CD4-positive, alpha-beta memory T cell (primary cell): ENCODE results near the gene SLC2A5. TPM values are rescaled to one million over a fixed set of nuclear protein-coding genes. Genes with fewer than 3 reads are reported as not detected.
"Not testable (repeated sequence)": the region's sequence is repeated elsewhere in the genome, so short reads cannot be mapped to it uniquely, and the experiment has no call there.

ENCODE experiments used
- CTCF ChIA-PET: fragments of 350-600 bp; sonication (Branson Sonifier 250); formaldehyde crosslinking; loops from one replicate; lab custom pipeline; 2021; ENCODE audit warnings: inconsistent platforms; ENCODE audit not compliant: partially characterized antibody; lab: Charles Lee
- POLR2A ChIA-PET: fragments of 350-600 bp; sonication (Branson Sonifier 250); formaldehyde crosslinking; loops from one replicate; lab custom pipeline; 2021; ENCODE audit not compliant: partially characterized antibody; lab: Charles Lee
- DNase-seq, 5 donors: peaks; one replicate each; pipeline versions ENCODE4 v3.0.0 to v3.0.0-alpha.2; 2020 to 2022; ENCODE audit warnings: mixed read lengths in 1 of 5
- H3K27ac ChIP-seq: one replicate; pipeline ENCODE4 v1.7.0; 2013; ENCODE audit warnings: low read depth, low read length
- H3K27me3 ChIP-seq: 2 replicates; pipeline ENCODE4 v1.7.0; 2013; ENCODE audit warnings: mild to moderate bottlenecking, low read length, moderate library complexity; ENCODE audit not compliant: insufficient read depth
- H3K36me3 ChIP-seq: 2 replicates; pipeline ENCODE4 v1.7.0; 2013; ENCODE audit warnings: mild to moderate bottlenecking, low read length, moderate library complexity; ENCODE audit not compliant: insufficient read depth
- H3K4me1 ChIP-seq: 2 replicates; pipeline ENCODE4 v1.7.0; 2013; ENCODE audit warnings: mild to moderate bottlenecking, low read length, moderate library complexity; ENCODE audit not compliant: insufficient read depth
- H3K4me3 ChIP-seq, 2 donors: one replicate each; pipeline ENCODE4 v1.7.0; 2013; ENCODE audit warnings: low read length in 2 of 2, mild to moderate bottlenecking in 1 of 2
- H3K9me3 ChIP-seq, 2 donors: one replicate each; pipeline ENCODE4 v1.7.0; 2013; ENCODE audit warnings: low read length in 2 of 2, control low read depth in 1 of 2; ENCODE audit not compliant: control insufficient read depth in 1 of 2
- H3K27ac Mint-ChIP-seq, 7 donors: one replicate each; pipeline ENCODE4 v1.8.0; 2020 to 2021; ENCODE audit warnings: mixed read lengths in 7 of 7, mild to moderate bottlenecking in 6 of 7, inconsistent platforms in 3 of 7, moderate library complexity in 3 of 7
- H3K27me3 Mint-ChIP-seq, 2 donors: one replicate each; pipeline ENCODE4 v1.8.0; 2020 to 2021; ENCODE audit warnings: mixed read lengths in 2 of 2
- H3K36me3 Mint-ChIP-seq, 2 donors: one replicate each; pipeline ENCODE4 v1.8.0; 2020 to 2021; ENCODE audit warnings: mixed read lengths in 2 of 2, inconsistent platforms in 1 of 2, mild to moderate bottlenecking in 1 of 2
- H3K4me1 Mint-ChIP-seq, 4 donors: one replicate each; pipeline ENCODE4 v1.8.0; 2020 to 2021; ENCODE audit warnings: mixed read lengths in 4 of 4, mild to moderate bottlenecking in 1 of 4
- H3K4me3 Mint-ChIP-seq, 8 donors: one replicate each; pipeline ENCODE4 v1.8.0; 2020 to 2021; ENCODE audit warnings: mixed read lengths in 8 of 8, mild to moderate bottlenecking in 7 of 8, moderate library complexity in 6 of 8, inconsistent platforms in 3 of 8
- H3K9me3 Mint-ChIP-seq, 8 donors: one replicate each; pipeline ENCODE4 v1.8.0; 2020 to 2021; ENCODE audit warnings: mixed read lengths in 8 of 8, mild to moderate bottlenecking in 5 of 8, inconsistent platforms in 3 of 8, moderate library complexity in 1 of 8
- intact Hi-C: fragments of 100-400 bp; cut with micrococcal nuclease; formaldehyde crosslinking; loops from one replicate; pipeline ENCODE4 v1.15.1; 2023
- polyA plus RNA-seq, 2 donors: library from polyadenylated mRNA; unstranded; fragments of 300-500 nt; fragmentation: Illumina TruSeq; gene quantifications; one replicate each; pipeline ENCODE4 v1.2.3, GENCODE V29; 2021
- total RNA-seq, 2 experiments: library from RNA; stranded (reverse); gene quantifications; one replicate each; pipeline ENCODE4 v1.2.3, GENCODE V29; 2021

The SLC2A5 gene
- total and polyA plus RNA-seq, 4 experiments from 2014 or later, result 0.23 TPM; not detected in 3

- H3K4me1 Mint-ChIP-seq, H3K36me3 Mint-ChIP-seq, H3K36me3 ChIP-seq, DNase-seq, H3K27ac Mint-ChIP-seq, H3K27ac ChIP-seq, H3K27me3 ChIP-seq, H3K9me3 ChIP-seq, intact Hi-C loops, POLR2A ChIA-PET, H3K4me3 ChIP-seq, H3K27me3 Mint-ChIP-seq, H3K9me3 Mint-ChIP-seq, H3K4me3 Mint-ChIP-seq, CTCF ChIA-PET, H3K4me1 ChIP-seq: not testable (repeated sequence)
These were observed 47.3 kb downstream of the SLC2A5 start for GRCh38 chr1:9022026-9022738.

- CTCF ChIA-PET, result interaction anchor here (1.0 kb wide), 1 partner anchor 15 kb away, joined by 3 read pairs; no protein-coding TSS in a partner anchor
- no peaks in the 10 kb centered on the region for H3K9me3 Mint-ChIP-seq
- H3K9me3 ChIP-seq, result no peaks in the 10 kb centered on the region
- no peak overlapping the region for H3K4me3 Mint-ChIP-seq
- H3K4me3 ChIP-seq, result no peak overlapping the region
- POLR2A ChIA-PET, result no interaction called here
- H3K4me1 ChIP-seq, result no peaks in the 10 kb centered on the region
- H3K36me3 Mint-ChIP-seq, result no peaks in the 10 kb centered on the region
- intact Hi-C loops, result no loop called here
- no peak overlapping the region for H3K27ac ChIP-seq
- H3K27me3 Mint-ChIP-seq, result peaks cover 0 to 2% of the 10 kb centered on the region in 2 donors
- DNase-seq, result no peak
- H3K36me3 ChIP-seq, result no peaks in the 10 kb centered on the region
- H3K4me1 Mint-ChIP-seq, result peaks cover 0 to 4% (median under 1%) of the 10 kb centered on the region in 4 donors
- no peaks in the 10 kb centered on the region for H3K27me3 ChIP-seq
- no peak overlapping the region for H3K27ac Mint-ChIP-seq
These were observed 49.1 kb downstream of the SLC2A5 start for GRCh38 chr1:9020305-9020704.

GRCh38 chr1:9019896-9020295, 49.5 kb downstream of the SLC2A5 start:
- H3K27ac Mint-ChIP-seq, result peak overlapping the region in 2 of 7 donors; percentile 16 to 26
- POLR2A ChIA-PET, result no interaction called here

GRCh38 chr1:9018333-9018732, 51.1 kb downstream of the SLC2A5 start:
- no peak for DNase-seq
- Histone ChIP-seq H3K4me1 (no peaks in the 10 kb centered on the region), H3K4me3 (no peak overlapping the region), H3K9me3 (no peaks in the 10 kb centered on the region), H3K36me3 (no peaks in the 10 kb centered on the region), H3K27ac (no peak overlapping the region), H3K27me3 (no peaks in the 10 kb centered on the region)
- peaks cover 0 to 2% of the 10 kb centered on the region in 2 donors for H3K27me3 Mint-ChIP-seq
- H3K4me3 Mint-ChIP-seq, result no peak overlapping the region
- POLR2A ChIA-PET, result no interaction called here
- CTCF ChIA-PET, result no interaction called here
- no peaks in the 10 kb centered on the region for H3K9me3 Mint-ChIP-seq
- peaks cover 0 to 4% (median under 1%) of the 10 kb centered on the region in 4 donors for H3K4me1 Mint-ChIP-seq
- no peak overlapping the region for H3K27ac Mint-ChIP-seq
- intact Hi-C loops, result no loop called here
- no peaks in the 10 kb centered on the region for H3K36me3 Mint-ChIP-seq

More at GRCh38 chr1:9019896-9020295, 49.5 kb downstream of the SLC2A5 start:
- CTCF ChIA-PET, result interaction anchor here (1.0 kb wide), 1 partner anchor 15 kb away, joined by 3 read pairs; no protein-coding TSS in a partner anchor
- Mint-ChIP-seq H3K9me3 (no peaks in the 10 kb centered on the region), H3K27me3 (peaks cover 0 to 2% of the 10 kb centered on the region in 2 donors), H3K4me3 (no peak overlapping the region), H3K4me1 (peaks cover 0 to 4% (median under 1%) of the 10 kb centered on the region in 4 donors), H3K36me3 (no peaks in the 10 kb centered on the region)
- no peak overlapping the region for H3K4me3 ChIP-seq
- H3K27me3 ChIP-seq, result no peaks in the 10 kb centered on the region
- no peaks in the 10 kb centered on the region for H3K4me1 ChIP-seq
- intact Hi-C loops, result no loop called here
- H3K27ac ChIP-seq, result no peak overlapping the region
- H3K9me3 ChIP-seq, result no peaks in the 10 kb centered on the region
- H3K36me3 ChIP-seq, result no peaks in the 10 kb centered on the region
- DNase-seq, result no peak

- Mint-ChIP-seq H3K36me3 (no peaks in the 10 kb centered on the region), H3K27ac (no peak overlapping the region), H3K4me3 (no peak overlapping the region), H3K27me3 (peaks cover 0 to 2% of the 10 kb centered on the region in 2 donors), H3K4me1 (peaks cover 0 to 4% (median under 1%) of the 10 kb centered on the region in 4 donors), H3K9me3 (no peaks in the 10 kb centered on the region)
- Histone ChIP-seq H3K27ac (no peak overlapping the region), H3K4me1 (no peaks in the 10 kb centered on the region), H3K27me3 (no peaks in the 10 kb centered on the region), H3K36me3 (no peaks in the 10 kb centered on the region), H3K4me3 (no peak overlapping the region), H3K9me3 (no peaks in the 10 kb centered on the region)
- ChIA-PET POLR2A (no interaction called here), CTCF (interaction anchor here (3.0 kb wide), 1 partner anchor 11 kb away, joined by 12 read pairs; no protein-coding TSS in a partner anchor)
- no peak for DNase-seq
- intact Hi-C loops, result no loop called here
These were observed 53.0 kb downstream of the SLC2A5 start for GRCh38 chr1:9016455-9016854.

- Histone ChIP-seq H3K4me3 (no peak overlapping the region), H3K9me3 (no peaks in the 10 kb centered on the region), H3K27ac (no peak overlapping the region), H3K36me3 (no peaks in the 10 kb centered on the region), H3K4me1 (no peaks in the 10 kb centered on the region), H3K27me3 (no peaks in the 10 kb centered on the region)
- intact Hi-C loops, result no loop called here
- H3K4me3 Mint-ChIP-seq, result no peak overlapping the region
- no peaks in the 10 kb centered on the region for H3K4me1 Mint-ChIP-seq
- ChIA-PET POLR2A (interaction anchor here (0.5 to 0.6 kb wide), 2 partner anchors 76 to 138 kb away, joined by 3 read pairs; no protein-coding TSS in a partner anchor), CTCF (interaction anchor here (0.8 to 3.0 kb wide), 2 partner anchors 9 to 11 kb away, joined by 3 to 12 read pairs; no protein-coding TSS in a partner anchor)
- no peaks in the 10 kb centered on the region for H3K9me3 Mint-ChIP-seq
- H3K27me3 Mint-ChIP-seq, result peaks cover 0 to 2% of the 10 kb centered on the region in 2 donors
- no peaks in the 10 kb centered on the region for H3K36me3 Mint-ChIP-seq
- H3K27ac Mint-ChIP-seq, result no peak overlapping the region
- no peak for DNase-seq
These were observed 54.7 kb downstream of the SLC2A5 start for GRCh38 chr1:9014475-9015375.

- no peak overlapping the region for H3K27ac ChIP-seq
- Mint-ChIP-seq H3K27me3 (peaks cover 0 to 2% of the 10 kb centered on the region in 2 donors), H3K4me3 (no peak overlapping the region), H3K27ac (no peak overlapping the region), H3K4me1 (no peaks in the 10 kb centered on the region), H3K36me3 (no peaks in the 10 kb centered on the region), H3K9me3 (no peaks in the 10 kb centered on the region)
- H3K36me3 ChIP-seq, result no peaks in the 10 kb centered on the region
- CTCF ChIA-PET, result interaction anchor here (3.0 kb wide), 1 partner anchor 9 kb away, joined by 12 read pairs; no protein-coding TSS in a partner anchor
- no peaks in the 10 kb centered on the region for H3K27me3 ChIP-seq
- H3K4me3 ChIP-seq, result no peak overlapping the region
- H3K4me1 ChIP-seq, result no peaks in the 10 kb centered on the region
- intact Hi-C loops, result no loop called here
- POLR2A ChIA-PET, result interaction anchor here (0.5 kb wide), 1 partner anchor 75 kb away, joined by 3 read pairs; no protein-coding TSS in a partner anchor
- no peaks in the 10 kb centered on the region for H3K9me3 ChIP-seq
- DNase-seq, result no peak
These were observed 55.6 kb downstream of the SLC2A5 start for GRCh38 chr1:9013819-9014218.
